NB4 (cell line): ENCODE data around the gene DPYSL4.
"Not testable (repeated sequence)": the region's sequence is repeated elsewhere in the genome, so short reads cannot be mapped to it uniquely, and the experiment has no call there.

Experiments
- DNase-seq: peaks from one replicate; pipeline ENCODE4 v3.0.0; 2010; ENCODE audit warnings: low read depth
- H3K4me3 ChIP-seq: one replicate; pipeline ENCODE4 v1.5.1; 2011; ENCODE audit warnings: mild to moderate bottlenecking, low read depth, low read length, moderate library complexity
- CTCF ChIP-seq: IDR thresholded peaks from one replicate; pipeline ENCODE4 v1.5.1; 2012; ENCODE audit warnings: low read depth, low read length
- MAX ChIP-seq: IDR thresholded peaks from 2 replicates; pipeline ENCODE4 v1.6.1; 2011; ENCODE audit warnings: low read depth, low read length
- MYC ChIP-seq: IDR thresholded peaks from 2 replicates; pipeline ENCODE4 v1.6.1; 2011; ENCODE audit warnings: low read depth, low read length
- POLR2A ChIP-seq: IDR thresholded peaks from 2 replicates; pipeline ENCODE4 v1.6.1; 2011; ENCODE audit warnings: mild to moderate bottlenecking; ENCODE audit not compliant: insufficient read length; ENCODE audit errors: extremely low read depth

Gene DPYSL4

GRCh38 chr10:132213917-132214316 is 27.2 kb downstream of the DPYSL4 start:
- no peak overlapping the region for H3K4me3 ChIP-seq
- DNase-seq = no peak
- TF ChIP-seq CTCF (no peak), MAX (no peak), MYC (no peak), POLR2A (no peak)

GRCh38 chr10:132216441-132216840 is 29.7 kb downstream of the DPYSL4 start:
- not testable (repeated sequence) for H3K4me3 ChIP-seq, DNase-seq

- no peak for DNase-seq
- TF ChIP-seq CTCF (peak; percentile 41), MYC (no peak), POLR2A (no peak)
Observed at GRCh38 chr10:132219486-132219885, 32.7 kb downstream of the DPYSL4 start.

GRCh38 chr10:132220061-132220460 is 33.3 kb downstream of the DPYSL4 start:
- TF ChIP-seq MAX = no peak
- no peak for TF ChIP-seq CTCF
- TF ChIP-seq MYC = no peak
- TF ChIP-seq POLR2A = no peak
- no peak for DNase-seq

More at GRCh38 chr10:132219486-132219885, 32.7 kb downstream of the DPYSL4 start:
- H3K4me3 ChIP-seq = no peak overlapping the region

GRCh38 chr10:132220996-132221395 is 34.2 kb downstream of the DPYSL4 start:
- DNase-seq, H3K4me3 ChIP-seq: not testable (repeated sequence)

More at GRCh38 chr10:132220061-132220460, 33.3 kb downstream of the DPYSL4 start:
- no peak overlapping the region for H3K4me3 ChIP-seq

- no peak overlapping the region for H3K4me3 ChIP-seq
- DNase-seq = no peak
- TF ChIP-seq POLR2A (no peak), MAX (no peak), CTCF (no peak), MYC (no peak)
Observed at GRCh38 chr10:132222726-132223125, 36.0 kb downstream of the DPYSL4 start.

- DNase-seq = peak; percentile 93
- TF ChIP-seq POLR2A (no peak), MYC (peak; percentile 100), MAX (peak; percentile 98), CTCF (peak; percentile 98)
- no peak overlapping the region for H3K4me3 ChIP-seq
Observed at GRCh38 chr10:132223156-132223590, 36.4 kb downstream of the DPYSL4 start.
